Liver (tissue), 9 donors: ENCODE data around the gene SNX6. TPM values are rescaled to one million over a fixed set of nuclear protein-coding genes. Genes with fewer than 3 reads are reported as not detected.

Experiments used
- DNase-seq: peaks from one replicate; pipeline ENCODE4 v3.0.0-alpha.2; 2017; ENCODE audit warnings: low spot score
- H3K27ac ChIP-seq, 2 donors: one replicate each; pipeline ENCODE4 v1.7.0; 2013; ENCODE audit warnings: inconsistent platforms in 2 of 2, low read length in 2 of 2, control low read depth in 1 of 2, low read depth in 1 of 2, mild to moderate bottlenecking in 1 of 2
- H3K27me3 ChIP-seq, 4 donors: one replicate each; pipeline versions ENCODE4 v1.6.1 to v1.7.0; 2013; ENCODE audit warnings: low read length in 3 of 4, inconsistent platforms in 1 of 4, mild to moderate bottlenecking in 1 of 4, moderate library complexity in 1 of 4; ENCODE audit not compliant: control insufficient read depth in 4 of 4, insufficient read depth in 4 of 4
- H3K36me3 ChIP-seq, 4 donors: one replicate each; pipeline versions ENCODE4 v1.6.1 to v1.7.0; 2013; ENCODE audit warnings: low read length in 3 of 4, mild to moderate bottlenecking in 3 of 4, low read depth in 1 of 4, moderate library complexity in 1 of 4; ENCODE audit not compliant: control insufficient read depth in 4 of 4, insufficient read depth in 3 of 4
- H3K4me1 ChIP-seq, 4 donors: one replicate each; pipeline versions ENCODE4 v1.6.1 to v1.7.0; 2013; ENCODE audit warnings: low read length in 3 of 4, mild to moderate bottlenecking in 3 of 4, moderate library complexity in 1 of 4; ENCODE audit not compliant: control insufficient read depth in 4 of 4, insufficient read depth in 4 of 4
- H3K4me3 ChIP-seq, 3 donors: one replicate each; pipeline versions ENCODE4 v1.6.1 to v1.7.0; 2013; ENCODE audit warnings: low read length in 3 of 3, control low read depth in 1 of 3, low read depth in 1 of 3, mild to moderate bottlenecking in 1 of 3
- H3K9ac ChIP-seq, 2 donors: one replicate each; pipeline ENCODE4 v1.7.0; 2013; ENCODE audit warnings: low read length in 2 of 2, mild to moderate bottlenecking in 2 of 2, moderate library complexity in 2 of 2, control low read depth in 1 of 2, low read depth in 1 of 2
- H3K9me3 ChIP-seq, 4 donors: one replicate each; pipeline versions ENCODE4 v1.6.1 to v1.7.0; 2013; ENCODE audit warnings: low read length in 3 of 4; ENCODE audit not compliant: control insufficient read depth in 4 of 4
- ATF3 ChIP-seq: IDR thresholded peaks from 2 replicates; pipeline ENCODE4 v1.6.1; 2016; ENCODE audit warnings: antibody characterized with exemption
- CTCF ChIP-seq: fragments of 150-350 bp; IDR thresholded peaks from 2 replicates; pipeline ENCODE4 v1.5.1; 2017; ENCODE audit warnings: improper control_type of control experiment, low read depth, low read length; ENCODE audit not compliant: missing input control
- EGR1 ChIP-seq, 2 donors: IDR thresholded peaks; 2 replicates each; pipeline ENCODE4 v1.6.1; 2016 to 2018; ENCODE audit warnings: antibody characterized with exemption in 2 of 2, low read depth in 2 of 2
- FOXA1 ChIP-seq: IDR thresholded peaks from 2 replicates; pipeline ENCODE4 v1.6.1; 2016; ENCODE audit warnings: antibody characterized with exemption
- FOXA2 ChIP-seq: IDR thresholded peaks from 2 replicates; pipeline ENCODE4 v1.6.1; 2016; ENCODE audit warnings: antibody characterized with exemption
- GABPA ChIP-seq, 2 donors: IDR thresholded peaks in 1 of 2; conservative IDR thresholded peaks in 1 of 2; 2 replicates each; pipeline ENCODE4 v1.6.1; 2016; ENCODE audit warnings: antibody characterized with exemption in 2 of 2, mild to moderate bottlenecking in 1 of 2, moderate library complexity in 1 of 2
- HNF4A ChIP-seq, 2 donors: conservative IDR thresholded peaks; 2 replicates each; pipeline ENCODE4 v1.6.1; 2016; ENCODE audit warnings: antibody characterized with exemption in 2 of 2, mild to moderate bottlenecking in 2 of 2
- HNF4G ChIP-seq: IDR thresholded peaks from 2 replicates; pipeline ENCODE4 v1.6.1; 2016; ENCODE audit warnings: antibody characterized with exemption
- JUND ChIP-seq, 2 donors: IDR thresholded peaks; 2 replicates each; pipeline ENCODE4 v1.6.1; 2016; ENCODE audit warnings: antibody characterized with exemption in 2 of 2
- MAX ChIP-seq: IDR thresholded peaks from 2 replicates; pipeline ENCODE4 v1.6.1; 2016; ENCODE audit warnings: antibody characterized with exemption
- NR2F2 ChIP-seq: IDR thresholded peaks from 2 replicates; pipeline ENCODE4 v1.6.1; 2016; ENCODE audit warnings: antibody characterized with exemption
- RAD21 ChIP-seq, 2 donors: IDR thresholded peaks; 2 replicates each; pipeline ENCODE4 v1.6.1; 2016; ENCODE audit warnings: antibody characterized with exemption in 2 of 2, mild to moderate bottlenecking in 2 of 2
- REST ChIP-seq: IDR thresholded peaks from 2 replicates; pipeline ENCODE4 v1.6.1; 2016; ENCODE audit warnings: antibody characterized with exemption, mild to moderate bottlenecking
- RXRA ChIP-seq, 2 donors: IDR thresholded peaks; 2 replicates each; pipeline ENCODE4 v1.6.1; 2017 to 2018; ENCODE audit warnings: antibody characterized with exemption in 2 of 2, mild to moderate bottlenecking in 1 of 2
- SP1 ChIP-seq: IDR thresholded peaks from 2 replicates; pipeline ENCODE4 v1.6.1; 2018; ENCODE audit warnings: antibody characterized with exemption, mild to moderate bottlenecking
- TAF1 ChIP-seq: conservative IDR thresholded peaks from 2 replicates; pipeline ENCODE4 v1.6.1; 2016; ENCODE audit warnings: antibody characterized with exemption, mild to moderate bottlenecking
- YY1 ChIP-seq: IDR thresholded peaks from 2 replicates; pipeline ENCODE4 v1.6.1; 2016; ENCODE audit warnings: antibody characterized with exemption, mild to moderate bottlenecking
- ZBTB33 ChIP-seq: IDR thresholded peaks from 2 replicates; pipeline ENCODE4 v1.6.1; 2016; ENCODE audit warnings: antibody characterized with exemption
- WGBS: extraction: QIAGEN DNeasy Blood & Tissue Kit; methylation state at CpG from one replicate; pipeline ENCODE4 v1.1.7; 2013; 5-methylcytosine and 5-hydroxymethylcytosine counted together
- polyA plus RNA-seq, 2 donors: library from polyadenylated mRNA; stranded (reverse) in 1 of 2; unstranded in 1 of 2; fragments of 200-250 nt in 1 of 2; fragments of >200 nt in 1 of 2; fragmentation: Nextera tagmentation in 1 of 2; extraction: Ambion mirVana in 1 of 2; gene quantifications; one replicate each; pipeline versions ENCODE4 v1.2.1 to v1.2.3, GENCODE V29; 2013 to 2015
- total RNA-seq, 2 donors: library from RNA; depleted of rRNA; stranded (reverse); fragments of >200 nt; gene quantifications; one replicate each; pipeline ENCODE4 v1.2.3, GENCODE V29; 2014
- donor health status: healthy.
- donor health status: healthy.
- donor health status: healthy.
- donor health status: healthy.
- donor health status: healthy.

SNX6 gene
- total and polyA plus RNA-seq, 4 donors = 23.5 to 62.2 (median 42.0) TPM

GRCh38 chr14:34668111-34668510, 38.2 kb upstream of the SNX6 start (continued):
- TF ChIP-seq REST (no peak), YY1 (no peak), EGR1 (IDR thresholded peaks at IDR 0.05; ENCODE audit: low read depth in 2 of 2) (no peak), ATF3 (no peak), MAX (no peak), RXRA (IDR thresholded peaks at IDR 0.05) (no peak), SP1 (no peak)

GRCh38 chr14:34667007-34667406, 37.1 kb upstream of the SNX6 start:
- DNase-seq = no peak
- H3K4me3 ChIP-seq = no peak overlapping the region
- H3K27ac ChIP-seq = no peak overlapping the region
- no peaks in the 10 kb centered on the region for H3K4me1 ChIP-seq
- no peak overlapping the region for H3K9ac ChIP-seq
- H3K9me3 ChIP-seq = no peaks in the 10 kb centered on the region
- no peaks in the 10 kb centered on the region for H3K27me3 ChIP-seq
- TF ChIP-seq TAF1 (no peak), EGR1 (IDR thresholded peaks at IDR 0.05; ENCODE audit: low read depth in 2 of 2) (no peak), HNF4A (conservative IDR thresholded peaks at IDR 0.05) (no peak), NR2F2 (no peak), RXRA (IDR thresholded peaks at IDR 0.05) (no peak), CTCF (no peak), YY1 (no peak), FOXA1 (no peak), FOXA2 (no peak), JUND (IDR thresholded peaks at IDR 0.05) (no peak), GABPA (IDR thresholded peaks at IDR 0.05 in 1 of 2, conservative IDR thresholded peaks at IDR 0.05 in 1 of 2) (no peak), ATF3 (no peak), HNF4G (no peak), SP1 (no peak), MAX (no peak), RAD21 (IDR thresholded peaks at IDR 0.05) (no peak), ZBTB33 (no peak), REST (no peak)
- no peaks in the 10 kb centered on the region for H3K36me3 ChIP-seq
- 95% methylated on average over 7 of the region's 7 CpGs for WGBS
